Sigmoid colon (tissue), 7 donors: ENCODE results near the gene ZNF778. TPM values are rescaled to one million over a fixed set of nuclear protein-coding genes. Genes with fewer than 3 reads are reported as not detected.
"Not testable (repeated sequence)": the region's sequence is repeated elsewhere in the genome, so short reads cannot be mapped to it uniquely, and the experiment has no call there.

Experiments
- DNase-seq: peaks from one replicate; pipeline ENCODE4 v3.0.0-alpha.2; 2019
- H3K27ac ChIP-seq, 4 donors: fragments of 200-600 bp; sonication (generic); one replicate each; pipeline ENCODE4 v1.5.1; 2016 to 2019; ENCODE audit warnings: mild to moderate bottlenecking in 1 of 4
- H3K27me3 ChIP-seq, 3 donors: fragments of 200-600 bp; sonication (generic); one replicate each; pipeline ENCODE4 v1.5.1; 2019; ENCODE audit warnings: mild to moderate bottlenecking in 1 of 3
- H3K36me3 ChIP-seq, 4 donors: fragments of 200-600 bp; sonication (generic); one replicate each; pipeline ENCODE4 v1.5.1; 2016 to 2019
- H3K4me1 ChIP-seq, 4 donors: fragments of 200-600 bp; sonication (generic); one replicate each; pipeline ENCODE4 v1.5.1; 2017 to 2019
- H3K4me3 ChIP-seq, 4 donors: fragments of 200-600 bp; sonication (generic); one replicate each; pipeline ENCODE4 v1.5.1; 2017 to 2019; ENCODE audit warnings: mild to moderate bottlenecking in 2 of 4, moderate library complexity in 1 of 4
- H3K9me3 ChIP-seq, 4 donors: fragments of 200-600 bp in 3 of 4; sonication (generic) in 3 of 4; one replicate each; pipeline versions ENCODE4 v1.5.1 to v1.6.1; 2013 to 2019
- CTCF ChIP-seq, 4 experiments: fragments of 450-650 bp in 3 of 4; fragments of 200-600 bp in 1 of 4; IDR thresholded peaks; one replicate each; pipeline ENCODE4 v1.5.1; 2016 to 2019; ENCODE audit warnings: antibody characterized with exemption in 4 of 4, mild to moderate bottlenecking in 3 of 4, moderate library complexity in 2 of 4
- EP300 ChIP-seq, 4 donors: sonication (generic); formaldehyde crosslinking; IDR thresholded peaks; one replicate each; pipeline ENCODE4 v1.6.1; 2017; ENCODE audit warnings: antibody characterized with exemption in 4 of 4
- POLR2A ChIP-seq, 2 donors: fragments of 450-650 bp; IDR thresholded peaks; one replicate each; pipeline ENCODE4 v1.6.1; 2016; ENCODE audit warnings: antibody characterized with exemption in 2 of 2, mild to moderate bottlenecking in 2 of 2, moderate library complexity in 2 of 2
- POLR2AphosphoS5 ChIP-seq, 4 donors: sonication (generic); formaldehyde crosslinking; IDR thresholded peaks; one replicate each; pipeline ENCODE4 v1.6.1; 2017; ENCODE audit warnings: antibody characterized with exemption in 4 of 4
- WGBS, 2 donors: extraction: QIAGEN DNeasy Blood & Tissue Kit; methylation state at CpG; one replicate each; pipeline ENCODE4 v1.1.7; 2013; 5-methylcytosine and 5-hydroxymethylcytosine counted together
- intact Hi-C: fragments of 100-400 bp; cut with DNase I; formaldehyde crosslinking; loops from one replicate; pipeline ENCODE4 v1.15.1; 2023
- polyA plus RNA-seq, 3 donors: library from polyadenylated mRNA; stranded (reverse); fragments of 200-250 nt; gene quantifications; one replicate each; pipeline ENCODE4 v1.2.3, GENCODE V29; 2013
- total RNA-seq, 4 donors: library from RNA; depleted of rRNA; stranded (reverse); fragments of >200 nt; gene quantifications; one replicate each; pipeline ENCODE4 v1.1.0, GENCODE V29; 2016
- donor health status: healthy with polysubstance abuse.
- donor health status: Bipolar disorder and iron deficiency.
- donor health status: healthy.

The ZNF778 gene
- total and polyA plus RNA-seq, 7 donors, result 0.69 to 96.1 (median 12.2) TPM

- no peaks in the 10 kb centered on the region for H3K4me1 ChIP-seq
- no peak overlapping the region for H3K27ac ChIP-seq
- WGBS, 2 donors, result 93 to 94% methylated on average over 21 of the region's 21 CpGs
- H3K4me3 ChIP-seq, result no peak overlapping the region
- peaks cover 19 to 48% (median 28%) of the 10 kb centered on the region in 4 donors for H3K36me3 ChIP-seq
- intact Hi-C loops, result no loop called here
- H3K27me3 ChIP-seq, result no peaks in the 10 kb centered on the region
- DNase-seq, result no peak
- no peaks in the 10 kb centered on the region for H3K9me3 ChIP-seq
- TF ChIP-seq EP300 (IDR thresholded peaks at IDR 0.05) (no peak), CTCF (IDR thresholded peaks at IDR 0.05) (no peak), POLR2AphosphoS5 (IDR thresholded peaks at IDR 0.05) (no peak), POLR2A (IDR thresholded peaks at IDR 0.05) (no peak)
Observed at GRCh38 chr16:89265647-89266046, 48.1 kb downstream of the ZNF778 start.

- intact Hi-C loops, result no loop called here
- no peak for DNase-seq
Observed at GRCh38 chr16:89266521-89267134, 49.1 kb downstream of the ZNF778 start.

GRCh38 chr16:89267746-89268145 is 50.2 kb downstream of the ZNF778 start:
- H3K4me3 ChIP-seq, H3K4me1 ChIP-seq, H3K27ac ChIP-seq, H3K9me3 ChIP-seq, DNase-seq, H3K27me3 ChIP-seq, intact Hi-C loops: not testable (repeated sequence)
- H3K36me3 ChIP-seq, result peaks cover 26 to 65% (median 33%) of the 10 kb centered on the region in 4 donors
- WGBS, 2 donors, result 94% methylated on average over 11 of the region's 15 CpGs

More at GRCh38 chr16:89266521-89267134, 49.1 kb downstream of the ZNF778 start:
- no peaks in the 10 kb centered on the region for H3K9me3 ChIP-seq
- no peak overlapping the region for H3K4me3 ChIP-seq
- no peaks in the 10 kb centered on the region for H3K4me1 ChIP-seq
- WGBS, 2 donors, result 93 to 95% methylated on average over 17 of the region's 17 CpGs
- no peaks in the 10 kb centered on the region for H3K27me3 ChIP-seq
- H3K36me3 ChIP-seq, result peaks cover 24 to 57% (median 33%) of the 10 kb centered on the region in 4 donors
- H3K27ac ChIP-seq, result no peak overlapping the region
- TF ChIP-seq CTCF (IDR thresholded peaks at IDR 0.05) (no peak), POLR2A (IDR thresholded peaks at IDR 0.05) (no peak), EP300 (IDR thresholded peaks at IDR 0.05) (no peak), POLR2AphosphoS5 (IDR thresholded peaks at IDR 0.05) (no peak)

GRCh38 chr16:89268585-89268984 is 51.1 kb downstream of the ZNF778 start:
- Histone ChIP-seq H3K36me3 (peaks cover 27 to 73% (median 35%) of the 10 kb centered on the region in 4 donors), H3K4me1 (no peaks in the 10 kb centered on the region), H3K27ac (peak overlapping the region in 1 of 4 donors; percentile 49), H3K9me3 (no peaks in the 10 kb centered on the region), H3K4me3 (no peak overlapping the region), H3K27me3 (no peaks in the 10 kb centered on the region)
- intact Hi-C loops, result no loop called here
- no peak for DNase-seq
- TF ChIP-seq EP300 (IDR thresholded peaks at IDR 0.05), result no peak
- no peak for TF ChIP-seq CTCF (IDR thresholded peaks at IDR 0.05)
- TF ChIP-seq POLR2A (IDR thresholded peaks at IDR 0.05), result no peak
- no peak for TF ChIP-seq POLR2AphosphoS5 (IDR thresholded peaks at IDR 0.05)
- 94 to 96% methylated on average over 19 of the region's 19 CpGs for WGBS, 2 donors

- 84 to 90% methylated on average over 14 of the region's 14 CpGs for WGBS, 2 donors
- Histone ChIP-seq H3K27me3 (no peaks in the 10 kb centered on the region), H3K9me3 (no peaks in the 10 kb centered on the region), H3K27ac (peak overlapping the region in 1 of 4 donors; percentile 49), H3K4me3 (no peak overlapping the region), H3K4me1 (no peaks in the 10 kb centered on the region), H3K36me3 (peaks cover 33 to 79% (median 41%) of the 10 kb centered on the region in 4 donors)
- peak in 1 of 4 donors; percentile 24 for TF ChIP-seq POLR2AphosphoS5 (IDR thresholded peaks at IDR 0.05)
- no peak for TF ChIP-seq CTCF (IDR thresholded peaks at IDR 0.05)
- no peak for TF ChIP-seq POLR2A (IDR thresholded peaks at IDR 0.05)
- no peak for TF ChIP-seq EP300 (IDR thresholded peaks at IDR 0.05)
- intact Hi-C loops, result no loop called here
- DNase-seq, result no peak
Observed at GRCh38 chr16:89268987-89269735, 51.7 kb downstream of the ZNF778 start.
